Sigmoid colon (tissue), 7 donors: ENCODE results near the gene ABO. TPM values are rescaled to one million over a fixed set of nuclear protein-coding genes. Genes with fewer than 3 reads are reported as not detected.
"Not testable (repeated sequence)": the region's sequence is repeated elsewhere in the genome, so short reads cannot be mapped to it uniquely, and the experiment has no call there.

ENCODE experiments used
- DNase-seq: peaks from one replicate; pipeline ENCODE4 v3.0.0-alpha.2; 2019
- H3K27ac ChIP-seq, 4 donors: fragments of 200-600 bp; sonication (generic); one replicate each; pipeline ENCODE4 v1.5.1; 2016 to 2019; ENCODE audit warnings: mild to moderate bottlenecking in 1 of 4
- H3K27me3 ChIP-seq, 3 donors: fragments of 200-600 bp; sonication (generic); one replicate each; pipeline ENCODE4 v1.5.1; 2019; ENCODE audit warnings: mild to moderate bottlenecking in 1 of 3
- H3K36me3 ChIP-seq, 4 donors: fragments of 200-600 bp; sonication (generic); one replicate each; pipeline ENCODE4 v1.5.1; 2016 to 2019
- H3K4me1 ChIP-seq, 4 donors: fragments of 200-600 bp; sonication (generic); one replicate each; pipeline ENCODE4 v1.5.1; 2017 to 2019
- H3K4me3 ChIP-seq, 4 donors: fragments of 200-600 bp; sonication (generic); one replicate each; pipeline ENCODE4 v1.5.1; 2017 to 2019; ENCODE audit warnings: mild to moderate bottlenecking in 2 of 4, moderate library complexity in 1 of 4
- H3K9me3 ChIP-seq, 4 donors: fragments of 200-600 bp in 3 of 4; sonication (generic) in 3 of 4; one replicate each; pipeline versions ENCODE4 v1.5.1 to v1.6.1; 2013 to 2019
- CTCF ChIP-seq, 4 experiments: fragments of 450-650 bp in 3 of 4; fragments of 200-600 bp in 1 of 4; IDR thresholded peaks; one replicate each; pipeline ENCODE4 v1.5.1; 2016 to 2019; ENCODE audit warnings: antibody characterized with exemption in 4 of 4, mild to moderate bottlenecking in 3 of 4, moderate library complexity in 2 of 4
- EP300 ChIP-seq, 4 donors: sonication (generic); formaldehyde crosslinking; IDR thresholded peaks; one replicate each; pipeline ENCODE4 v1.6.1; 2017; ENCODE audit warnings: antibody characterized with exemption in 4 of 4
- POLR2A ChIP-seq, 2 donors: fragments of 450-650 bp; IDR thresholded peaks; one replicate each; pipeline ENCODE4 v1.6.1; 2016; ENCODE audit warnings: antibody characterized with exemption in 2 of 2, mild to moderate bottlenecking in 2 of 2, moderate library complexity in 2 of 2
- POLR2AphosphoS5 ChIP-seq, 4 donors: sonication (generic); formaldehyde crosslinking; IDR thresholded peaks; one replicate each; pipeline ENCODE4 v1.6.1; 2017; ENCODE audit warnings: antibody characterized with exemption in 4 of 4
- WGBS, 2 donors: extraction: QIAGEN DNeasy Blood & Tissue Kit; methylation state at CpG; one replicate each; pipeline ENCODE4 v1.1.7; 2013; 5-methylcytosine and 5-hydroxymethylcytosine counted together
- intact Hi-C: fragments of 100-400 bp; cut with DNase I; formaldehyde crosslinking; loops from one replicate; pipeline ENCODE4 v1.15.1; 2023
- polyA plus RNA-seq, 3 donors: library from polyadenylated mRNA; stranded (reverse); fragments of 200-250 nt; gene quantifications; one replicate each; pipeline ENCODE4 v1.2.3, GENCODE V29; 2013
- total RNA-seq, 4 donors: library from RNA; depleted of rRNA; stranded (reverse); fragments of >200 nt; gene quantifications; one replicate each; pipeline ENCODE4 v1.1.0, GENCODE V29; 2016
- donor health status: healthy with polysubstance abuse.
- donor health status: Bipolar disorder and iron deficiency.
- donor health status: healthy.

ABO gene
- total and polyA plus RNA-seq, 7 donors = 0.36 to 27.3 (median 1.5) TPM

GRCh38 chr9:133239533-133240090 is 35.4 kb downstream of the ABO start:
- intact Hi-C loops = no loop called here
- Histone ChIP-seq H3K9me3 (no peaks in the 10 kb centered on the region), H3K4me1 (peaks cover 0 to 16% (median 11%) of the 10 kb centered on the region in 4 donors), H3K4me3 (no peak overlapping the region), H3K27me3 (peaks cover 0 to 31% (median 5%) of the 10 kb centered on the region in 3 donors), H3K27ac (peak overlapping the region in 1 of 4 donors; percentile 54), H3K36me3 (no peaks in the 10 kb centered on the region)
- DNase-seq = no peak
- WGBS, 2 donors = 53 to 89% methylated on average over 18 of the region's 18 CpGs
- TF ChIP-seq EP300 (IDR thresholded peaks at IDR 0.05) (no peak), POLR2A (IDR thresholded peaks at IDR 0.05) (no peak), CTCF (IDR thresholded peaks at IDR 0.05) (no peak), POLR2AphosphoS5 (IDR thresholded peaks at IDR 0.05) (no peak)

GRCh38 chr9:133238851-133239532 is 36.0 kb downstream of the ABO start:
- Histone ChIP-seq H3K4me3 (peak overlapping the region in 3 of 4 donors; percentile 7 to 33 (median 32)), H3K9me3 (no peaks in the 10 kb centered on the region), H3K4me1 (peaks cover 0 to 16% (median 11%) of the 10 kb centered on the region in 4 donors), H3K27ac (peak overlapping the region in 3 of 4 donors; percentile 29 to 71 (median 54)), H3K27me3 (peaks cover 0 to 27% (median 5%) of the 10 kb centered on the region in 3 donors), H3K36me3 (no peaks in the 10 kb centered on the region)
- no peak for DNase-seq
- intact Hi-C loops = no loop called here
- TF ChIP-seq CTCF (IDR thresholded peaks at IDR 0.05) (peak; percentile 9 to 62 (median 34)), EP300 (IDR thresholded peaks at IDR 0.05) (no peak)
- 5 to 10% methylated on average over 26 of the region's 26 CpGs for WGBS, 2 donors

- DNase-seq = peak; percentile 89
- 8 to 20% methylated on average over 25 of the region's 25 CpGs for WGBS, 2 donors
Observed at GRCh38 chr9:133238272-133238850, 36.6 kb downstream of the ABO start.

GRCh38 chr9:133237035-133237731 is 37.8 kb downstream of the ABO start:
- Histone ChIP-seq H3K4me3 (no peak overlapping the region), H3K9me3 (no peaks in the 10 kb centered on the region), H3K27me3 (peaks cover 0 to 19% (median 5%) of the 10 kb centered on the region in 3 donors), H3K4me1 (peaks cover 0 to 16% (median 11%) of the 10 kb centered on the region in 4 donors), H3K36me3 (no peaks in the 10 kb centered on the region), H3K27ac (peak overlapping the region in 3 of 4 donors; percentile 37 to 71 (median 54))
- WGBS, 2 donors = 66 to 76% methylated on average over 17 of the region's 17 CpGs
- TF ChIP-seq POLR2A (IDR thresholded peaks at IDR 0.05) = no peak
- no peak for TF ChIP-seq POLR2AphosphoS5 (IDR thresholded peaks at IDR 0.05)
- TF ChIP-seq EP300 (IDR thresholded peaks at IDR 0.05) = no peak
- TF ChIP-seq CTCF (IDR thresholded peaks at IDR 0.05) = no peak
- intact Hi-C loops = no loop called here
- DNase-seq = peak; percentile 52

More at GRCh38 chr9:133238272-133238850, 36.6 kb downstream of the ABO start:
- Histone ChIP-seq H3K27ac (peak overlapping the region; percentile 39 to 71 (median 48)), H3K4me3 (peak overlapping the region in 3 of 4 donors; percentile 7 to 33 (median 32)), H3K36me3 (no peaks in the 10 kb centered on the region), H3K27me3 (peaks cover 0 to 23% (median 5%) of the 10 kb centered on the region in 3 donors), H3K9me3 (no peaks in the 10 kb centered on the region), H3K4me1 (peaks cover 0 to 16% (median 11%) of the 10 kb centered on the region in 4 donors)
- intact Hi-C loops = no loop called here
- no peak for TF ChIP-seq POLR2A (IDR thresholded peaks at IDR 0.05)
- TF ChIP-seq CTCF (IDR thresholded peaks at IDR 0.05) = no peak
- no peak for TF ChIP-seq EP300 (IDR thresholded peaks at IDR 0.05)
- TF ChIP-seq POLR2AphosphoS5 (IDR thresholded peaks at IDR 0.05) = no peak

- Histone ChIP-seq H3K4me1 (peaks cover 0 to 16% (median 11%) of the 10 kb centered on the region in 4 donors), H3K27ac (peak overlapping the region in 3 of 4 donors; percentile 37 to 71 (median 54)), H3K27me3 (peaks cover 0 to 19% (median 5%) of the 10 kb centered on the region in 3 donors)
- H3K9me3 ChIP-seq, intact Hi-C loops, H3K36me3 ChIP-seq, H3K4me3 ChIP-seq: not testable (repeated sequence)
- peak; percentile 69 for DNase-seq
- WGBS, 2 donors = 68 to 72% methylated on average over 19 of the region's 19 CpGs
Observed at GRCh38 chr9:133236291-133237034, 38.5 kb downstream of the ABO start.
